Measurements from ENCODE around the gene SULT1E1.

DNA sequence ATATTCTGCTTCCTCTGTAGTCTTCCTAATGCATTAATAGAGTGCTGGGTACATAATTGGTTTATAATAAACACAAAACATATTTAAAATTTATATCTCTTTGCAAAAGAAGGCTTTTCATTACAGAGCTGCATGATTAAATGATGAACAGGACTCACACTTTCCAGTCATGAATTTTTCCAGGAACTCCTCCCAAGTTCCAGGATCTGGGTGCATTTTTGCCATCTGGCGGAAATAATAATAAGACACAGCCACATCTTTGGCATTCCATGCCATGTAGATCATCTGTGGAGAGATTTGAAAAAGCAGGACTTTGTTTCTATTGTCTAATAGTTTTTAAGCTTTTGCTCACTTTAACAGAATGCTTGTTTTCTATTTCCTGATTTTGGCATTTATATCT, 59.3 kb downstream of the SULT1E1 start:
- TF ChIP-seq, protein P1, sequence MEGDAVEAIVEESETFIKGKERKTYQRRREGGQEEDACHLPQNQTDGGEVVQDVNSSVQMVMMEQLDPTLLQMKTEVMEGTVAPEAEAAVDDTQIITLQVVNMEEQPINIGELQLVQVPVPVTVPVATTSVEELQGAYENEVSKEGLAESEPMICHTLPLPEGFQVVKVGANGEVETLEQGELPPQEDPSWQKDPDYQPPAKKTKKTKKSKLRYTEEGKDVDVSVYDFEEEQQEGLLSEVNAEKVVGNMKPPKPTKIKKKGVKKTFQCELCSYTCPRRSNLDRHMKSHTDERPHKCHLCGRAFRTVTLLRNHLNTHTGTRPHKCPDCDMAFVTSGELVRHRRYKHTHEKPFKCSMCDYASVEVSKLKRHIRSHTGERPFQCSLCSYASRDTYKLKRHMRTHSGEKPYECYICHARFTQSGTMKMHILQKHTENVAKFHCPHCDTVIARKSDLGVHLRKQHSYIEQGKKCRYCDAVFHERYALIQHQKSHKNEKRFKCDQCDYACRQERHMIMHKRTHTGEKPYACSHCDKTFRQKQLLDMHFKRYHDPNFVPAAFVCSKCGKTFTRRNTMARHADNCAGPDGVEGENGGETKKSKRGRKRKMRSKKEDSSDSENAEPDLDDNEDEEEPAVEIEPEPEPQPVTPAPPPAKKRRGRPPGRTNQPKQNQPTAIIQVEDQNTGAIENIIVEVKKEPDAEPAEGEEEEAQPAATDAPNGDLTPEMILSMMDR (IDR thresholded peaks at IDR 0.05), result no peak
- TF ChIP-seq RCOR1 (IDR thresholded peaks at IDR 0.05; ENCODE audit: low read depth, low read length) (no peak), ZSCAN20 (CRISPR knock-in tag; IDR thresholded peaks at IDR 0.05) (no peak), POLR2A (IDR thresholded peaks at IDR 0.05; ENCODE audit: low read length) (no peak), HMGXB4 (CRISPR knock-in tag; IDR thresholded peaks at IDR 0.05; ENCODE audit: borderline replicate concordance) (no peak), CBX2 (IDR thresholded peaks at IDR 0.05; ENCODE audit: borderline replicate concordance, low read depth) (no peak), RFX5 (IDR thresholded peaks at IDR 0.05) (no peak), EP300 (IDR thresholded peaks at IDR 0.05) (no peak), KDM1A (IDR thresholded peaks at IDR 0.05; ENCODE audit: low read depth) (no peak), BHLHE40 (IDR thresholded peaks at IDR 0.05; ENCODE audit: low read depth, low read length) (no peak)
- TF ChIP-seq, protein P2, sequence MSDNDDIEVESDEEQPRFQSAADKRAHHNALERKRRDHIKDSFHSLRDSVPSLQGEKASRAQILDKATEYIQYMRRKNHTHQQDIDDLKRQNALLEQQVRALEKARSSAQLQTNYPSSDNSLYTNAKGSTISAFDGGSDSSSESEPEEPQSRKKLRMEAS (IDR thresholded peaks at IDR 0.05), result no peak
- TF ChIP-seq, protein P3, sequence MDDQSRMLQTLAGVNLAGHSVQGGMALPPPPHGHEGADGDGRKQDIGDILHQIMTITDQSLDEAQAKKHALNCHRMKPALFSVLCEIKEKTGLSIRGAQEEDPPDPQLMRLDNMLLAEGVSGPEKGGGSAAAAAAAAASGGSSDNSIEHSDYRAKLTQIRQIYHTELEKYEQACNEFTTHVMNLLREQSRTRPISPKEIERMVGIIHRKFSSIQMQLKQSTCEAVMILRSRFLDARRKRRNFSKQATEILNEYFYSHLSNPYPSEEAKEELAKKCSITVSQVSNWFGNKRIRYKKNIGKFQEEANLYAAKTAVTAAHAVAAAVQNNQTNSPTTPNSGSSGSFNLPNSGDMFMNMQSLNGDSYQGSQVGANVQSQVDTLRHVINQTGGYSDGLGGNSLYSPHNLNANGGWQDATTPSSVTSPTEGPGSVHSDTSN (IDR thresholded peaks at IDR 0.05), result no peak
